Measurements from ENCODE around the gene STX8. TPM values are rescaled to one million over a fixed set of nuclear protein-coding genes. Genes with fewer than 3 reads are reported as not detected.

Gene STX8
- total and polyA plus RNA-seq, 4 donors = 14.7 to 39.5 (median 28.7) TPM

- 94% methylated on average over 16 of the region's 16 CpGs for WGBS
- Histone ChIP-seq H3K4me1 (ENCODE audit: control insufficient read depth in 4 of 4, insufficient read depth in 4 of 4, low read length in 3 of 4) (no peaks in the 10 kb centered on the region), H3K27me3 (ENCODE audit: control insufficient read depth in 4 of 4, insufficient read depth in 4 of 4, low read length in 3 of 4) (no peaks in the 10 kb centered on the region), H3K9me3 (ENCODE audit: control insufficient read depth in 4 of 4, low read length in 3 of 4) (no peaks in the 10 kb centered on the region), H3K4me3 (ENCODE audit: low read depth in 1 of 3, low read length in 3 of 3) (no peak overlapping the region), H3K27ac (ENCODE audit: low read depth in 1 of 2, low read length in 2 of 2) (no peak overlapping the region), H3K36me3 (ENCODE audit: control insufficient read depth in 4 of 4, insufficient read depth in 3 of 4, low read depth in 1 of 4, low read length in 3 of 4) (no peaks in the 10 kb centered on the region), H3K9ac (ENCODE audit: low read depth in 1 of 2, low read length in 2 of 2) (no peak overlapping the region)
- DNase-seq (ENCODE audit: low spot score) = no peak
- no peak for TF ChIP-seq EGR1 (IDR thresholded peaks at IDR 0.05; ENCODE audit: low read depth in 2 of 2)
These were observed 110.3 kb downstream of the STX8 start for GRCh38 chr17:9465210-9465921.

GRCh38 chr17:9457005-9457404 lies 118.6 kb downstream of the STX8 start:
- no peak overlapping the region for H3K9ac ChIP-seq (ENCODE audit: low read depth in 1 of 2, low read length in 2 of 2)
- DNase-seq (ENCODE audit: low spot score) = no peak
- H3K36me3 ChIP-seq (ENCODE audit: control insufficient read depth in 4 of 4, insufficient read depth in 3 of 4, low read depth in 1 of 4, low read length in 3 of 4) = no peaks in the 10 kb centered on the region
- no peak overlapping the region for H3K27ac ChIP-seq (ENCODE audit: low read depth in 1 of 2, low read length in 2 of 2)
- no peaks in the 10 kb centered on the region for H3K9me3 ChIP-seq (ENCODE audit: control insufficient read depth in 4 of 4, low read length in 3 of 4)
- WGBS = 89% methylated on average over 6 of the region's 6 CpGs
- H3K4me1 ChIP-seq (ENCODE audit: control insufficient read depth in 4 of 4, insufficient read depth in 4 of 4, low read length in 3 of 4) = peaks cover 0 to 5% (median 2%) of the 10 kb centered on the region in 4 donors
- TF ChIP-seq EGR1 (IDR thresholded peaks at IDR 0.05; ENCODE audit: low read depth in 2 of 2) = no peak
- TF ChIP-seq FOXA2 (IDR thresholded peaks at IDR 0.05) = no peak
- TF ChIP-seq HNF4G (IDR thresholded peaks at IDR 0.05) = no peak
- no peak for TF ChIP-seq HNF4A (conservative IDR thresholded peaks at IDR 0.05)
- TF ChIP-seq YY1 (IDR thresholded peaks at IDR 0.05) = no peak
- TF ChIP-seq JUND (IDR thresholded peaks at IDR 0.05) = no peak
- TF ChIP-seq FOXA1 (IDR thresholded peaks at IDR 0.05) = no peak
- TF ChIP-seq SP1 (IDR thresholded peaks at IDR 0.05) = no peak
- no peak for TF ChIP-seq TAF1 (conservative IDR thresholded peaks at IDR 0.05)
- TF ChIP-seq REST (IDR thresholded peaks at IDR 0.05) = no peak
- no peak for TF ChIP-seq MAX (IDR thresholded peaks at IDR 0.05)
- no peak for TF ChIP-seq RAD21 (IDR thresholded peaks at IDR 0.05)
- no peak for TF ChIP-seq GABPA (IDR thresholded peaks at IDR 0.05 in 1 of 2, conservative IDR thresholded peaks at IDR 0.05 in 1 of 2)
- TF ChIP-seq RXRA (IDR thresholded peaks at IDR 0.05) = no peak
- TF ChIP-seq ATF3 (IDR thresholded peaks at IDR 0.05) = no peak
- H3K27me3 ChIP-seq (ENCODE audit: control insufficient read depth in 4 of 4, insufficient read depth in 4 of 4, low read length in 3 of 4) = no peaks in the 10 kb centered on the region
- no peak overlapping the region for H3K4me3 ChIP-seq (ENCODE audit: low read depth in 1 of 3, low read length in 3 of 3)

GRCh38 chr17:9456330-9456729 lies 119.3 kb downstream of the STX8 start:
- no peak overlapping the region for H3K9ac ChIP-seq (ENCODE audit: low read depth in 1 of 2, low read length in 2 of 2)
- DNase-seq (ENCODE audit: low spot score) = no peak
- H3K4me3 ChIP-seq (ENCODE audit: low read depth in 1 of 3, low read length in 3 of 3) = no peak overlapping the region
- TF ChIP-seq ZBTB33 (IDR thresholded peaks at IDR 0.05) = peak; percentile 15
- TF ChIP-seq HNF4A (conservative IDR thresholded peaks at IDR 0.05) = peak; percentile 52 to 57
- TF ChIP-seq SP1 (IDR thresholded peaks at IDR 0.05) = peak; percentile 43
- TF ChIP-seq RAD21 (IDR thresholded peaks at IDR 0.05) = peak; percentile 32 to 43
- no peak for TF ChIP-seq TAF1 (conservative IDR thresholded peaks at IDR 0.05)
- TF ChIP-seq FOXA1 (IDR thresholded peaks at IDR 0.05) = no peak
- TF ChIP-seq RXRA (IDR thresholded peaks at IDR 0.05) = peak; percentile 79 to 84
- TF ChIP-seq NR2F2 (IDR thresholded peaks at IDR 0.05) = peak; percentile 100
- no peaks in the 10 kb centered on the region for H3K27me3 ChIP-seq (ENCODE audit: control insufficient read depth in 4 of 4, insufficient read depth in 4 of 4, low read length in 3 of 4)
- no peaks in the 10 kb centered on the region for H3K9me3 ChIP-seq (ENCODE audit: control insufficient read depth in 4 of 4, low read length in 3 of 4)
- peaks cover 0 to 5% (median 2%) of the 10 kb centered on the region in 4 donors for H3K4me1 ChIP-seq (ENCODE audit: control insufficient read depth in 4 of 4, insufficient read depth in 4 of 4, low read length in 3 of 4)
- no peaks in the 10 kb centered on the region for H3K36me3 ChIP-seq (ENCODE audit: control insufficient read depth in 4 of 4, insufficient read depth in 3 of 4, low read depth in 1 of 4, low read length in 3 of 4)
- H3K27ac ChIP-seq (ENCODE audit: low read depth in 1 of 2, low read length in 2 of 2) = no peak overlapping the region
- 18% methylated on average over 1 of the region's 1 CpG for WGBS

Measured in liver (tissue), 9 donors.